Measurements from ENCODE around the gene SF1. TPM values are rescaled to one million over a fixed set of nuclear protein-coding genes. Genes with fewer than 3 reads are reported as not detected.

Gene SF1
- total RNA-seq, 1 experiment from 2014 or later = 472 TPM

DNA sequence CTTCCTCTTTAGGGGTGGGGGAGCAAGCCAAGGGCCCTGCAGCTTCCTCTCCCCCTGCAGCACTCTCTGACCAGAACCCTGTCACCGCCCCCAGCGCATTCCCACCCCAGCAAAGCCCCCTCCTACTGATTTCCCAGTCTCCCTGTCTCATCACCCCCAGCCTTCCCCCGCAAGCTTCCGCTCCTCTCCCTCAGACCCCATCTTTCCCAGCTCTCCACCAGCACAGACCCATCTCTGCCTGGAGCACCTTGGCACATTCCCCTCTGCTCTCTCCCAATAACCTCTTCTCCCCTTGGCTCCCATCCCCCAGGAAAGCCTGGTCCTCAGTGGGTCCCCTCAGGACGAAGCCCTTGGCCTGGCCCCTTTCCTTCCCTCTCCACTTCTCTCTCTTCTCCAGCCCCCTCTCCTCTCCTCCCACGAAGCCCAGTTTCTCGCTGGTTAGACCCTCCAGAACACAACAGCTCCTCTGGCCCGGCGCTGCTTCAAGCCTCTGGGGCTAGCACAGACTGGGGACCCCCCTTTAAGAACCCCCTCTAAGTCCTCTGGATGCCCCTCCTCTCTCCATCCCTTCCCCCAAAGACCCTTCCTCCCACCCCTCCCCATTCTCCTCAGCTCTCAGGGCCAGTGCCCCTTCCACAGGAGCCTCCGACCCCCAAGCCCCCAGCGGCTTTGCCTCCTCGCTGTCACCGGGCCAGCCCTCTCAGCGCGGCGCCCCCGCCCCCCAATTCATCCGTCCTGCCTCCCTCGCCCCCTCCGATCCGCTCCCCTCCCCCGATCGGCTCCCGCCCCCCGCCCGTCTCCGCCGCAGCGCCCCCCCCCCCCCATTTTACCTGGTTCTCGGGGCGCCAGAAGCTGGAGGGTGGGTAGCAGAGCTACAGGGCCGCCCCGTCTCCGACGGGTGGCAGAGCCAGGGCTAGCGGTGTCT, 55.9 kb downstream of the SF1 start:
- Histone ChIP-seq H3K36me3 (ENCODE audit: insufficient read depth, low read length, poor library complexity, severe bottlenecking) (no peaks in the 10 kb centered on the region), H3K4me1 (ENCODE audit: insufficient read depth, low read length, poor library complexity, severe bottlenecking) (peaks cover 8% of the 10 kb centered on the region), H3K27ac (ENCODE audit: low read depth, low read length, poor library complexity, severe bottlenecking) (no peak overlapping the region), H3K4me3 (ENCODE audit: low read depth, low read length, poor library complexity, severe bottlenecking) (no peak overlapping the region), H3K27me3 (replicated peaks; ENCODE audit: insufficient read depth, low read depth, low read length, poor library complexity) (peaks cover 51% of the 10 kb centered on the region), H3K9me3 (ENCODE audit: low read depth, low read length, poor library complexity, severe bottlenecking) (no peaks in the 10 kb centered on the region)
- ChIA-PET CTCF (no interaction called here), POLR2A (ENCODE audit: low non-redundant PET) (no interaction called here)
- intact Hi-C loops (cut with micrococcal nuclease; ENCODE audit: unreplicated experiment) = no loop called here
- no TSS peak for BruUV-seq (replicated peaks)
- DNase-seq (ENCODE audit: low spot score) = no peak
- TF ChIP-seq, protein P1, sequence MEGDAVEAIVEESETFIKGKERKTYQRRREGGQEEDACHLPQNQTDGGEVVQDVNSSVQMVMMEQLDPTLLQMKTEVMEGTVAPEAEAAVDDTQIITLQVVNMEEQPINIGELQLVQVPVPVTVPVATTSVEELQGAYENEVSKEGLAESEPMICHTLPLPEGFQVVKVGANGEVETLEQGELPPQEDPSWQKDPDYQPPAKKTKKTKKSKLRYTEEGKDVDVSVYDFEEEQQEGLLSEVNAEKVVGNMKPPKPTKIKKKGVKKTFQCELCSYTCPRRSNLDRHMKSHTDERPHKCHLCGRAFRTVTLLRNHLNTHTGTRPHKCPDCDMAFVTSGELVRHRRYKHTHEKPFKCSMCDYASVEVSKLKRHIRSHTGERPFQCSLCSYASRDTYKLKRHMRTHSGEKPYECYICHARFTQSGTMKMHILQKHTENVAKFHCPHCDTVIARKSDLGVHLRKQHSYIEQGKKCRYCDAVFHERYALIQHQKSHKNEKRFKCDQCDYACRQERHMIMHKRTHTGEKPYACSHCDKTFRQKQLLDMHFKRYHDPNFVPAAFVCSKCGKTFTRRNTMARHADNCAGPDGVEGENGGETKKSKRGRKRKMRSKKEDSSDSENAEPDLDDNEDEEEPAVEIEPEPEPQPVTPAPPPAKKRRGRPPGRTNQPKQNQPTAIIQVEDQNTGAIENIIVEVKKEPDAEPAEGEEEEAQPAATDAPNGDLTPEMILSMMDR (conservative IDR thresholded peaks at IDR 0.05; ENCODE audit: low read depth, low read length) = no peak
- TF ChIP-seq EZH2 (IDR thresholded peaks at IDR 0.05; ENCODE audit: borderline replicate concordance, low read depth, low read length, poor library complexity, severe bottlenecking) = no peak

DNA sequence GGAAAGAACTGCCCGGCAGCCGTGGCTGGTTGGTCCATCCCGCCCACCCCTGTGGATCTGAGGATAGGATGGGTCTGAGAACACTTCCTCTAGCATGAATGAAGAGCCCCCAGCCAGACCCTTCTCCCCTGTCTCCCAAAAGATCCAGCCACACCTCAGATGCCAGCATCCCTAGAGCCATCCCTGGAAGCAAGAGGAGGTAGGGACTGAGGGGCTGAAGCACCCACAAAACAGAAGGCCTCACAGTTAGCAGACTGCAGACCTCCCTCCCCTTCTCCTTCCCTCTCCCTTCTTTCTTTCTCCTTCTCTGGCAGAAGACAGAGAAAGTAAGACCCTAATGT, 57.0 kb downstream of the SF1 start:
- H3K4me1 ChIP-seq (ENCODE audit: insufficient read depth, low read length, poor library complexity, severe bottlenecking) = peaks cover 8% of the 10 kb centered on the region
- intact Hi-C loops (cut with micrococcal nuclease; ENCODE audit: unreplicated experiment) = loop anchor here (2.0 kb wide), 1 partner anchor 69 kb away; no protein-coding TSS in a partner anchor
- H3K9me3 ChIP-seq (ENCODE audit: low read depth, low read length, poor library complexity, severe bottlenecking) = no peaks in the 10 kb centered on the region
- no peak overlapping the region for H3K4me3 ChIP-seq (ENCODE audit: low read depth, low read length, poor library complexity, severe bottlenecking)
- DNase-seq (ENCODE audit: low spot score) = no peak
- CTCF ChIA-PET = no interaction called here
- POLR2A ChIA-PET (ENCODE audit: low non-redundant PET) = no interaction called here
- peaks cover 61% of the 10 kb centered on the region for H3K27me3 ChIP-seq (replicated peaks; ENCODE audit: insufficient read depth, low read depth, low read length, poor library complexity)
- no peak for TF ChIP-seq EZH2 (IDR thresholded peaks at IDR 0.05; ENCODE audit: borderline replicate concordance, low read depth, low read length, poor library complexity, severe bottlenecking)
- TF ChIP-seq, protein P1 (conservative IDR thresholded peaks at IDR 0.05; ENCODE audit: low read depth, low read length) = no peak
- no peaks in the 10 kb centered on the region for H3K36me3 ChIP-seq (ENCODE audit: insufficient read depth, low read length, poor library complexity, severe bottlenecking)
- H3K27ac ChIP-seq (ENCODE audit: low read depth, low read length, poor library complexity, severe bottlenecking) = no peak overlapping the region
- BruUV-seq (replicated peaks) = no TSS peak

DNA sequence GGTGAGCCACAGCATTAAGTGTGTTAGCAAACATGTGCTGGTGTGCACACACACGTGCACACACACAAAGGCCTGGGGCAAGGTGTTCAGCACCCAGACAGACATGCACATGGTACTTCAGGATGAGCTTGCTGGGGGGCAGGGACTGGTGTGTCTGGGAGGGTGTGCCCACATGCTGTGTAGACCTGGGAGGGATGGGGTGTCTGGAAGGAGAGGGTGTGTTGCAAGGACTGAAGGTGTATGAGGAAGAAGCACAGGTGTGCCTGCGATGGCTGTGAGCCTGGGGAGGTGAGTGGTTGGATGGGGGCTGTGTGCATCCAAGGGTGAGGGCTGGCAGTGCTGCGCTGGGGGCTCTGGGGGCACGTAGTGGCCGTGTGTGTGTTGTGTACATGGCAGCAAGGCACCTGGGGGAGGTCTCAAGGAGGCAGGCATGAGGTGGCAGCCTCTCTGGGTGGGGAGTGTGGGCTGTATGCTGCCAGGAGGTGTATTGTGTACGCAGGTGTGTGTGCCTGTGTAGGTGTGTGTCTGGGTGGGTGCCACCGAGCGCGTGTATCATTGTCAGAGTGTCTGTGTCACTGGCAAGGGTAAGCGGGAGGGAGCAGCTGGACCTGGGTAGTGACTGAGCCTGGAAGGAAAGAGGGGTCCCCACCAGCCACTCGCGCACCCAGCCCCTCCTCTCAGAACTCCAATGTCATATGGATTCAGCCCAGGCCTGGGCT, 57.5 kb downstream of the SF1 start:
- H3K27me3 ChIP-seq (replicated peaks; ENCODE audit: insufficient read depth, low read depth, low read length, poor library complexity) = peaks cover 67% of the 10 kb centered on the region
- ChIA-PET CTCF (no interaction called here), POLR2A (ENCODE audit: low non-redundant PET) (no interaction called here)
- TF ChIP-seq, protein P1 (conservative IDR thresholded peaks at IDR 0.05; ENCODE audit: low read depth, low read length) = no peak
- TF ChIP-seq EZH2 (IDR thresholded peaks at IDR 0.05; ENCODE audit: borderline replicate concordance, low read depth, low read length, poor library complexity, severe bottlenecking) = no peak
- H3K27ac ChIP-seq (ENCODE audit: low read depth, low read length, poor library complexity, severe bottlenecking) = no peak overlapping the region
- no peak for DNase-seq (ENCODE audit: low spot score)
- H3K36me3 ChIP-seq (ENCODE audit: insufficient read depth, low read length, poor library complexity, severe bottlenecking) = no peaks in the 10 kb centered on the region
- BruUV-seq (replicated peaks) = no TSS peak
- no peaks in the 10 kb centered on the region for H3K9me3 ChIP-seq (ENCODE audit: low read depth, low read length, poor library complexity, severe bottlenecking)
- peaks cover 8% of the 10 kb centered on the region for H3K4me1 ChIP-seq (ENCODE audit: insufficient read depth, low read length, poor library complexity, severe bottlenecking)
- H3K4me3 ChIP-seq (ENCODE audit: low read depth, low read length, poor library complexity, severe bottlenecking) = no peak overlapping the region
- intact Hi-C loops (cut with micrococcal nuclease; ENCODE audit: unreplicated experiment) = loop anchor here (2.0 kb wide), 1 partner anchor 68 kb away; no protein-coding TSS in a partner anchor
